Stimulated activated CD8-positive, alpha-beta memory T cell treated with anti-CD3 and anti-CD28 coated beads, Interleukin-7, amount 100 ng/mL, for 48 hours (primary cell): ENCODE measurements around the gene CTSS.
"Not testable (repeated sequence)": the region's sequence is repeated elsewhere in the genome, so short reads cannot be mapped to it uniquely, and the experiment has no call there.

ENCODE experiments used
- DNase-seq, 2 donors: peaks; one replicate each; pipeline ENCODE4 v3.0.0-alpha.2; 2020; ENCODE audit warnings: low read depth in 1 of 2; ENCODE audit errors: extremely low read depth in 1 of 2

CTSS gene

DNA sequence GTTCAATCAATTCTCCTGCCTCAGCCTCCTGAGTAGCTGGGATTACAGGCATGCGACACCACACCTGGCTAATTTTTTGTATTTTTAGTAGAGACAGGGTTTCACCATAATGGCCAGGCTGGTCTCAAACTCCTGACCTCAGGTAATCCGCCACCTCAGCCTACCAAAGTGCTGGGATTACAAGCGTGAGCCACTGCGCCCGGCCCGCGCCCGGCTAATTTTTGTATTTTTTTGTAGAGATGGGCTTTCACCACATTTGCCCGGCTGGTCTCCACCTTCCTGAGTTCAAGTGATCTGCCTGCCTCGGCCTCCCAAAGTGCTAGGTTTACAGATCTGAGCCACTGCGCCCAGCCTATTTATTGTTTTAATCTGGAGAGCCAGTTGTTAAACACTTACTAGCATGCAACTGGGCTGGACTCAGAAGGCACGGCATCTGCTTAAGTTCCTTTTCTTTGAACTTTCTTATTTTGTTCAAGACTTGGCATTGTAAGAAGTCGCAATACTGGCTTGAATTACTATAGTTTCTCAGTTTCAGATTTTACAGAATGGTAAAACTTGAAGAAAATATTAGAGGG lies 10.4 kb upstream of the CTSS start:
- not testable (repeated sequence) for DNase-seq

DNA sequence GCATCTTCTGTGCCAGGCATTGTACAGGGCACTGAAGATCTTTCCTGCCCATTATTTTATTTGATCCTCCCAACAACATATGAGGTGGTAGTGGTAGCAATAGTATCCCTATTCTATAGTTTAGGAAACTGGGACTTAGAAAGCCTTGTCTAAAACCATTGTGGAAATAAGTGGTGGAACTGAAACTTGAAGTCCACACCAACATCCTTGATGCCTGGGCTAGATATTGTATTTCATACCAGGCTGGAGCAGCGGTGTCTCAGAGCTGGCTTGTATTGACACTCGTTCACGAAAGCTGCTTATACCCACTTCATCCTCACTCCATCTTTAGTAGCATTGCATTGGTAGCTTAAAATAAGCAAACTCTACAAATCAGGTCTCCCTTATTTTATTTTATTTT lies 9.7 kb upstream of the CTSS start:
- no peak for DNase-seq

DNA sequence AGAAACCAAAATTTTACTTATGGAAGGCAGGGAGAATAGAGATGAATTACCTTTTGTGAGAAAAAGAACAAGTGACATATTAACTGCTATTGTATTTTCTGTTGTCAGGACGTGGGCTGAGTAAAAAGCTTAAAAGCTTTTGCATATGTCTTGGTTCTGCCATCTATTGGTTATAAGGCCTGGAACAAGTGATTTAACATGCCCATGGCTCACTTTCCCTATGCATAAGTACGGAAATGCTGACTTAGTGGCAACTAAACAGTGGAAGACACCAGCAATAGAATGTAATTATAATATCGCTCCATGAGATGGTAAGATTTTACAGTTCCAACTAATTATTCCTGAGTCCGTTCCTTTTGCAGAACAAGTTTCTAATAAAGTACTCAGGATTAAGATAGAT lies 6.7 kb upstream of the CTSS start:
- DNase-seq = no peak

DNA sequence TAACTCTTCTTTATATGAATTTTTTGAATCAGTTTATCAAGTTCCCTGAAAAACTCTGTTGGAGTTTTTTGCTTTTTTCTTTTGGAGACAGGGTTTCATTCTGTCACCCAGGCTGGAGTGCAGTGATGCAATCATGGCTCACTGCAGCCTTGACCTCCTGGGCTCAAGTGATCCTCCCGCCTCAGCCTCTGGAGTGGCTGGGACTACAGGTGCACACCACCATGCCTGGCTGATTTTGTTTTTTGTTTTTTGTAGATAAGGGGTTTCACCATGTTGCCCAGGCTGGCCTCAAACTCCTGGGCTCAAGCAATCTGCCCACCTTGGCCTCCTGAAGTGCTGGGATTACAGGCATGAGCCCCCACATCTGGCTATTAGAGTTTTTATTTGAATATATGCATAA lies 2.1 kb upstream of the CTSS start:
- DNase-seq = not testable (repeated sequence)

DNA sequence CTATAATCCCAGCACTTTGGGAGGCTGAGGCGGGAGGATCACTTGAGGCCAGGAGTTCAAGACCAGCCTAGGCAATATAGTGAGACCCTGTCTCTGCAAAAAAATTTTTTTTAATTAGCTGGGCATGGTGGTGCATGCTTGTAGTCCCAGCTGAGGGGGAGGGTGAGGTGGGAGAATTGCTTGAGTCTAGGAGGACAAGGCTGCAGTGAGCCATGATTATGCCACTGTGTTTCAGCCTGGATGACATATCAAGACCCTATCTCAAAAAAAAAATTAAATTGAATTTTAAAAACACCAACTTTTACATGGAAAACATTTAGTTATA lies 361 bp upstream of the CTSS start:
- not testable (repeated sequence) for DNase-seq

GRCh38 chr1:150764617-150765101 lies 919 bp downstream of the CTSS start:
- no peak for DNase-seq

GRCh38 chr1:150763018-150763417 lies 2.6 kb downstream of the CTSS start:
- DNase-seq = no peak

DNA sequence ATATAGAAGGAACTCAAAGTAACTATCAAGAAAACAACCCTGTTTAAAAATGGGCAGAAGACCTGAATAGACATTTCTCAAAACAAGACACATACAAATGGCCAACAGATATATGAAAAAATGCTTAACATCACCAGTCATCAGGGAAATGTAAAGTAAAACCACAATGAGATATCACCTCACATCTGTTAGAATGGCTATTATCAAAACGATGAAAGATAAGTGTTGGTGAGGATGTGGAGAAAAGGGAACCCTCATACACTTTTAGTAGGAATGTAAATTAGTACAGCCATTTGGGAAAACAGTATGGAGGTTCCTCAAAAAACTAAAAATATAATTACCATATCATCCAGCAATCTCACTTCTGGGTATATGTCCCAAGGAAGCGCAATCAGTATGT lies 3.0 kb downstream of the CTSS start:
- no peak for DNase-seq

DNA sequence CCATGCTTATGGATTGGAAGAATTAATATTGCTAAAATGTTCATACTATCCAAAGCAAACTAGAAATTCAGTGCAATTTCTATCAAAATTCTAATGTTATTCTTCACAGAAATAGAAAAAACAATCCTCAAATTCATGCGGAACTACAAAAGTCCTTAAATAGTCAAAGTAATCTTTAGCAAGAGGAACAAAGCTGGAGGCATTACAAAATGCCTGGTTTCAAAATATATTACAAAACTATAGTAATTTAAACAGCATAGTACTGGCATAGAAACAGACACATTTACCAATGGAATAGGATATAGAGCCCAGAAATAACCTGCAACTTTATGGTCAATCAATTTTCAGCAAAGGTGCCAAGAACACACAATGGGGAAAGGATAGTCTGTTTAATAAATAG lies 3.8 kb downstream of the CTSS start:
- DNase-seq = no peak

DNA sequence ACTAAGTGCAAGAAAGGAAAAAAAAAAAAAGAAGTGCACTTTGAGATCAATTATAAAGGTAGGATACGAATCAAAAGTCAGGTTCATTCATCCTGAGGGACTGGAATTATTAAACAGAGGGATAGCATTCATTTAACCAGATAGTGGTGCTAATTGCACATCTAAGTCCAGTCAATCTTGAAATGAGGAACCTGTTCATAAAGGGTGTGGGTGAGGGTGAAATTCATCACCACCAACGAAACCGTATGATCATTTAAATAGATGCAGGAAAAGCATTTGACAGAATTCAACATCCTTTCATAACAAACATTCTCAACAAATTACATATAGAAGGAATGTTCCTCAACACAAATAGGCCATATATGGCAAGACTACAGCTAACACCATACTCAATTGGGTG lies 5.6 kb downstream of the CTSS start:
- DNase-seq = no peak

DNA sequence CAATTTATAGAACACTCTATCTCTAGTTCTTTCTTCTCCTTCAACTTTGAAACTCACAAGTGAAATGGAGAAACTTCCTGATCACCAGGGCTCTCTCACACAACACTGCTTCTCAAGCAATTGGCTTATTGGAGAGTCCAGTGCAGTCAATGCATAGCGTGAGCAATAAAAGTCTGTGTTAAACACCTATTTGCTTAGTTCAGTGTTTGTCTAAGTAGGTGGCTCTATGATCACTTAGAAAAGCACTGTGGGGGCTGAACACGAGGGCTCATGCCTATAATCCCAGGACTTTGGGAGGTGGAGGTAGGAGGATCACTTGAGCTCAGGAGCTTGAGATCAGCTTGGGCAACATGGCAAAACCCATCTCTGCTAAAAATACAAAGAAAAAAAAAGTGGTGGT lies 12.2 kb downstream of the CTSS start:
- no peak for DNase-seq

DNA sequence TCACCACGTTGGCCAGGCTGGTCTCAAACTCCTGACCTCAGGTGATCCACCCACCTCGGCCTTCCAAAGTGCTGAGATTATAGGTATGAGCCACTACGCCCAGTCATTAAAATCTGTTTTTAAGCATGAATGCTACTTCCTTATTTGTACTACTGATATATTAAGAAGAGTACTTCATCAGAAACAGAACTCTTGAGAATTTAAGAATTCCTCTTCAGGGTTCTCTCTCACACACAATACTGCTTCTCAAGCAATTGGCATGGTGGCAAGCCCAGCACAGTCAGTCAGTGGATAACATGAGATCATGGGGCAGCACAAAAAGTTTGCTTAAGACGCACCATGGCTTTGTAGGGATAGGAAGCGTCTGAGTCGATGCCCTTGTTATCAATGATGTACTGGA lies 14.1 kb downstream of the CTSS start:
- no peak for DNase-seq

DNA sequence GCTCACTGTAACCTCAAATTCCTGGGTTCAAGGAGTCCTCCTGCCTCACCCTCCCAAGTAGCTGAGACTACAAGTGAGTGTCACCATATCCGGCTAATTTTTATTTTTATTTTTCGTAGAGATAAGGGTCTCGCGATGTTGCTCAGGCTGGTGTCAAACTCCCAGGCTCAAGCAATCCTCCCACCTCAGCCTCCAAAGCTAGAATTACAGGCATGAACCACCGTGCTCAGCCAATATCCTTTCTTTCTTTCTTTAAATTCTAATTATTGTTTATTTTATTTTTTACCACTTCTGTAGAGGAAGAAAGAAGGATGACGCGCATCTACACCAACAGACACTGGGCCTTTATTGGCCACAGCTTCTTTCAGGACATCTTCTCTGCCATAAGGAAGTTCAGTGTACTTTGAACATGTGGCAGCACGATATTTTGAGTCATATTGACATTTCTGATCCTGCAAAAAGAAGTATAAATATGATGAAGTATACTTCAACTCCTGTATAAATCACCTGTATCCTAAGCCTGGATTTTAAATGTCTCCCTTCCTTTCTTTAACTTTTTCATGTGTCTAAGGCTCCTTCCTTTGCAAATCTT lies 15.8 kb downstream of the CTSS start:
- no peak for DNase-seq

DNA sequence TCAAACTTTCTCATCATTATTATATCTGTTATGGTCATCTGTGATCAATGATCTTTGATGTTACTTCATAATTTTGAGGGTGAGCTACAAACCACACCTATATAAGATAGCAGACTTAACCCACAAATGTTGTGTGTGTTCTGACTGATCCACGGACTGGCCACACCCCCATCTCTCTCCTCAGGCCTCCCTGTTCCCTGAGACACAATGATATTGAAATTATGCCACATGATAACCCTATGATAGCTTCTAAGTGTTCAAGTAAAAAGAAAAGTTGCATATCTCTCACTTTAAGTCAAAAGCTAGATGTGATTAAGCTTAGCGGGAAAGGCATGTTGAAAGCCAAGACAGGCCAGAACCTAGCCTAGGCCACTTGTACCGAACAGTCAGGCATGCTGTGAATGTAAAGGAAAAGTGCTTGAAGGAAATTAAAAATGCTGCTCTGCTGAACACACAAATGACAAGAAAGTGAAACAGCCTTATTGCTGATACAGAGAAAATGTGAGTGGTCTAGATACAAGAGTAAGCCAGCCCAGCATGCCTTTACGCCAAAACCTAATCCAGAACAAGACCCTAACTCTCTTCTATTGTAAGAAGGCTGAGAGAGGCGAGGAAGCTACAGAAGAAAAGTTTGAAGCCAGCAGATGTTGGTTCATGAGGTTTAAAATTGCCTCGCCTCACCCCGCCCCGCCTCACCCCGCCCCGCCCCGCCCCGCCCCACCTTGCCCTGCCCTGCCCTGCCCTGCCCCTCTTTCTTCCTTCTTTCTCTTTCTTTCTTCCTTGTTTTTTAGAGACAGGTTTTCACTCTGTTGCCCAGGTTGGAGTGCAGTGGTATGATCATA lies 16.5 kb downstream of the CTSS start:
- no peak for DNase-seq

- no peak for DNase-seq
Observed at GRCh38 chr1:150730130-150730721, 35.4 kb downstream of the CTSS start.

DNA sequence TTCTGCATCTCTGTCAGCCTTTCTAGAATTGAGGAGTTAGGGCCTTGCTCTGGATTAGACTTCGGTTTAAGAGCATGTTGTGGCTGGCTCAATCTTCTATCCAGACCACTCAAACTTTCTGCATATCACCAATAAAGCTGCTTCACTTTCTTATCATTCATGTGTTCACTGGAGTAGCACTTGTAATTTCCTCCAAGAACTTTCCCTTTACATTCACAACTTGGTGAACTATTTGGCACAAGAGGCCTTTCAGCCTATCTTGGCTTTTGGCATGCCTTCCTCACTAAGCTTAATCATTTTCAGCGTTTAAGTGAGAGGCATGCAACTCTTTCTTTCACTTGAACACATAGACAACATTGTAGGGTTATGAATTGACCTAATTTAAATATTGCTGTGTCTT lies 41.2 kb downstream of the CTSS start:
- no peak for DNase-seq

DNA sequence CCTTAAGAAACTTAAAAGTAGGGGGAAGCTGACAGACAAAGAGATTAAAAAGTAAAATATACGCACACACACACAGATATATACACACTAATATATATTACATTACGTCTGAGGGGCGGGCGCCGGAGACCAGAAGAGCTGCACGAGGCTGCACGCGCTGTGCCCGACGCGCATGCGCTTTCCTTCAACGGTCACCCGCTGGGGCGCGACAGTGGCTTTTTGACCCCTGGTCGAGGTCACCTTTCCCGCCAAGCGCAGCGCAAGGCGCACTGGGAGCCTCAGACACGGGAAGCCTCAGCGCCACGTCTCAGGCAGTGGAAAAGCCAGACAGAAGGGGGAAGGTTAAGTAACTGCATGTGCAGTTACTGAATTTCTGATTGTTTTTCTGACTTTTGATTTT lies 44.9 kb downstream of the CTSS start, which contains the start of gene HORMAD1:
TSS of gene HORMAD1 (minus strand) at position 193 of the 400 bp plus-strand sequence. CDS start 1,390 bp downstream, outside the sequence.
- no peak for DNase-seq

DNA sequence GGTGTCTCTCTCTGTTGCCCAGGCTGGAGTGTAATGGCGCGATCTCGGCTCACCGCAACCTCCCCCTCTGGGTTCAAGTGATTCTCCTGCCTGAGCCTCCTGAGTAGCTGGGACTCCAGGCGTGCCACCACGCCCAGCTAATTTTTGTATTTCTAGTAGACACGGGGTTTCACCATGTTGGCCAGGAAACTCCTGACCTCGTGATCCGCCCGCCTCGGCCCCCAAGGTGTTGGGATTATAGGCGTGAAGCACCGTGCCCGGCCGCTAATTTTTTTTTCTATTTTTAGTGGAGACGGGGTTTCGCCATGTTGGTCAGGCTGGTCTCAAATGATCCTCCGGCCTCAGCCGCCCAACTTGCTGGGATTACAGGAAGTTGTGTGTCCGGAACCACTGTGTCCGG lies 45.5 kb downstream of the CTSS start:
- DNase-seq = no peak

DNA sequence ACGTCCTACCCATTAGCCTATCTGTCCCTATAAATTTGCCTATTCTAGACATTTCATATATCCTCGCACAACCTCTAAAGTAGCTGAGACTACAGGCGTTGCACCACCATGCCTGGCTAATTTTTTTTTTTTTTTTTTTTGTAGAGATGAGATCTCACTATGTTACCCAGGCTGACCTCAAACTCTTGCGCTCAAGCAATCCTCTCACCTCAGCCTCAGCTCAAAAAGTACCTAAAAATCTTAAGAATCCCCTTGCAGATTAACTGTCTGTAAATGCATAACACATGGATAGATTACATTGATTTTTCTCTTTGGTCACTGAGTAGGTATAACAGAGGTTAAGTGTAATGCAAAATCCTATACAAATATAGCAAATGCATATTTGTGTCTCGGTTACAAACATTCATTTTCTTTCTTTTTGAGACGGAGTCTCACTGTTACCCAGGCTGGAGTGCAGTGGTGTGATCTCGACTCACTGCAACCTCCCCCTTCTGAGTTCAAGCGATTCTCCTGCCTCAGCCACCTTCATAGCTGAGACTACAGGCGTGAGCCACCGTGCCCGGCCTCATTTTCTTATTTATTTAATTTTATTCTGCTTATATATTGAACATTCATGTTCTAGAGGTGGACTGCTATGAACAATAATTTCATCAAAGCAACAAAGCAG lies 47.2 kb downstream of the CTSS start:
- DNase-seq = no peak

- DNase-seq = not testable (repeated sequence)
Observed at GRCh38 chr1:150709031-150709430, 56.5 kb downstream of the CTSS start.

- peak in 1 of 2 donors; percentile 22 for DNase-seq
Observed at GRCh38 chr1:150708595-150708994, 57.0 kb downstream of the CTSS start.
